GM23338 (cell line): ENCODE measurements around the gene PDE6H. TPM values are rescaled to one million over a fixed set of nuclear protein-coding genes. Genes with fewer than 3 reads are reported as not detected.

ENCODE experiments used
- ATAC-seq: fragments of 200-7000 bp; cut with Tn5 transposase; 3 replicates; pipeline ENCODE4 v1.9.1; 2020
- DNase-seq: peaks from one replicate; pipeline ENCODE4 v3.0.0-alpha.2; 2015; ENCODE audit warnings: low spot score
- H2AFZ ChIP-seq: fragments of 200-600 bp; sonication (generic); 2 replicates; pipeline ENCODE4 v1.8.0; 2016; ENCODE audit warnings: antibody characterized with exemption, mild to moderate bottlenecking, moderate library complexity
- H3F3A ChIP-seq: fragments of 200-600 bp; sonication (generic); replicated peaks from 2 replicates; pipeline ENCODE4 v1.8.0; 2017; ENCODE audit warnings: antibody characterized with exemption, mixed run types, low read depth
- H3K27ac ChIP-seq: fragments of 200-600 bp; sonication (generic); 2 replicates; pipeline ENCODE4 v1.6.1; 2016; ENCODE audit warnings: low read depth
- H3K27me3 ChIP-seq: fragments of 200-600 bp; sonication (generic); 2 replicates; pipeline ENCODE4 v1.8.0; 2016; ENCODE audit warnings: mild to moderate bottlenecking, mixed run types, moderate library complexity; ENCODE audit not compliant: insufficient read depth
- H3K36me3 ChIP-seq: fragments of 200-600 bp; sonication (generic); 2 replicates; pipeline ENCODE4 v1.8.0; 2016; ENCODE audit warnings: mild to moderate bottlenecking; ENCODE audit not compliant: insufficient read depth
- H3K4me1 ChIP-seq: fragments of 200-600 bp; sonication (generic); 2 replicates; pipeline ENCODE4 v1.8.0; 2016; ENCODE audit warnings: mild to moderate bottlenecking, moderate library complexity; ENCODE audit not compliant: insufficient read depth
- H3K4me2 ChIP-seq: fragments of 200-600 bp; sonication (generic); 2 replicates; pipeline ENCODE4 v1.7.1; 2017; ENCODE audit warnings: mixed run types
- H3K4me3 ChIP-seq: fragments of 200-600 bp; sonication (generic); 2 replicates; pipeline ENCODE4 v1.6.1; 2016; ENCODE audit warnings: mixed run types
- H3K79me2 ChIP-seq: fragments of 200-600 bp; sonication (generic); replicated peaks from 2 replicates; pipeline ENCODE4 v1.8.0; 2017; ENCODE audit warnings: mild to moderate bottlenecking; ENCODE audit not compliant: insufficient read depth
- H3K9me2 ChIP-seq: fragments of 200-600 bp; sonication (generic); 2 replicates; pipeline ENCODE4 v1.8.0; 2017; ENCODE audit not compliant: insufficient read depth
- H4K20me1 ChIP-seq: fragments of 200-600 bp; sonication (generic); replicated peaks from 2 replicates; pipeline ENCODE4 v1.8.0; 2017; ENCODE audit warnings: mild to moderate bottlenecking; ENCODE audit not compliant: insufficient read depth
- H3K27ac Mint-ChIP-seq: 2 replicates; pipeline ENCODE4 v1.8.0; 2020; ENCODE audit warnings: inconsistent platforms, mild to moderate bottlenecking, moderate library complexity, mixed read lengths
- H3K27me3 Mint-ChIP-seq: 3 replicates; pipeline ENCODE4 v1.8.0; 2022; ENCODE audit warnings: low read depth, mild to moderate bottlenecking, moderate library complexity, mixed read lengths, inconsistent platforms; ENCODE audit not compliant: insufficient read depth, poor library complexity
- H3K36me3 Mint-ChIP-seq: 3 replicates; pipeline ENCODE4 v1.8.0; 2021; ENCODE audit warnings: low read depth, mild to moderate bottlenecking, inconsistent platforms, moderate library complexity, mixed read lengths
- H3K4me1 Mint-ChIP-seq: 3 replicates; pipeline ENCODE4 v1.8.0; 2020; ENCODE audit warnings: mild to moderate bottlenecking, inconsistent platforms, mixed read lengths
- H3K4me3 Mint-ChIP-seq: 3 replicates; pipeline ENCODE4 v1.8.0; 2021; ENCODE audit warnings: moderate library complexity, mild to moderate bottlenecking, inconsistent platforms, mixed read lengths
- H3K9me3 Mint-ChIP-seq: 3 replicates; pipeline ENCODE4 v1.8.0; 2020; ENCODE audit warnings: moderate library complexity, mild to moderate bottlenecking, inconsistent platforms, mixed read lengths
- CREB1 ChIP-seq: fragments of 250-450 bp; sonication (Bioruptor Pico); IDR thresholded peaks from 2 replicates; pipeline ENCODE4 v1.5.0; 2020; ENCODE audit warnings: low read depth, mild to moderate bottlenecking, moderate library complexity
- CTCF ChIP-seq, 2 experiments: fragments of 200-600 bp in 1 of 2; sonication (generic) in 1 of 2; conservative IDR thresholded peaks; 2 replicates each; pipeline versions ENCODE4 v1.5.1 to v1.6.1; 2016 to 2017; ENCODE audit warnings: antibody characterized with exemption in 2 of 2, low read depth in 2 of 2, mild to moderate bottlenecking in 2 of 2, moderate library complexity in 1 of 2
- ETS1 ChIP-seq: IDR thresholded peaks from 2 replicates; pipeline ENCODE4 v1.6.1; 2016; ENCODE audit warnings: antibody characterized with exemption
- EZH2 ChIP-seq: fragments of 200-600 bp; sonication (generic); IDR thresholded peaks from one replicate; pipeline ENCODE4 v1.8.0; 2017; ENCODE audit warnings: antibody characterized with exemption, mild to moderate bottlenecking, low read depth; ENCODE audit not compliant: unreplicated experiment
- EZH2phosphoT487 ChIP-seq: fragments of 200-600 bp; sonication (generic); IDR thresholded peaks from one replicate; pipeline ENCODE4 v1.8.1; 2018; ENCODE audit warnings: antibody characterized with exemption; ENCODE audit not compliant: unreplicated experiment
- JUNB ChIP-seq: IDR thresholded peaks from one replicate; pipeline ENCODE4 v1.6.1; 2016; ENCODE audit warnings: antibody characterized with exemption; ENCODE audit not compliant: unreplicated experiment
- NANOG ChIP-seq: IDR thresholded peaks from 2 replicates; pipeline ENCODE4 v1.6.1; 2016; ENCODE audit warnings: antibody characterized with exemption, borderline replicate concordance
- POLR2AphosphoS5 ChIP-seq: IDR thresholded peaks from 2 replicates; pipeline ENCODE4 v1.6.1; 2016; ENCODE audit warnings: antibody characterized with exemption, low read depth
- REST ChIP-seq: IDR thresholded peaks from one replicate; pipeline ENCODE4 v1.6.1; 2018; ENCODE audit warnings: antibody characterized with exemption; ENCODE audit not compliant: unreplicated experiment
- STAT1 ChIP-seq: IDR thresholded peaks from one replicate; pipeline ENCODE4 v1.6.1; 2016; ENCODE audit warnings: antibody characterized with exemption; ENCODE audit not compliant: unreplicated experiment
- ZNF114 ChIP-seq: fragments of 250-450 bp; sonication (Bioruptor Pico); IDR thresholded peaks from 2 replicates; pipeline ENCODE4 v1.5.0; 2020; ENCODE audit warnings: mild to moderate bottlenecking, moderate library complexity
- ZNF331 ChIP-seq: fragments of 250-450 bp; sonication (Bioruptor Pico); IDR thresholded peaks from 2 replicates; pipeline ENCODE4 v1.5.0; 2020; ENCODE audit warnings: low read depth, mild to moderate bottlenecking, moderate library complexity
- ZNF462 ChIP-seq: fragments of 250-450 bp; sonication (Bioruptor Pico); IDR thresholded peaks from 2 replicates; pipeline ENCODE4 v1.5.0; 2020; ENCODE audit warnings: mild to moderate bottlenecking, moderate library complexity
- polyA plus RNA-seq: library from polyadenylated mRNA; unstranded; fragments of >200 nt; fragmentation: Nextera tagmentation; extraction: Ambion mirVana; gene quantifications from 2 replicates; pipeline ENCODE4 v1.2.1, GENCODE V29; 2016
- total RNA-seq: library from RNA; depleted of rRNA; stranded (reverse); fragments of >200 nt; shearing (Covaris generic); gene quantifications from 2 replicates; pipeline ENCODE4 v1.2.3, GENCODE V29; 2014

The PDE6H gene
- total and polyA plus RNA-seq, 2 experiments from 2014 or later: not detected

- no peak for TF ChIP-seq POLR2AphosphoS5
- TF ChIP-seq NANOG: no peak
- no peak for TF ChIP-seq EZH2phosphoT487
These were observed 42.3 kb downstream of the PDE6H start (continued) for GRCh38 chr12:15015121-15015520.

- no peak overlapping the region for H3K4me3 ChIP-seq
- no peaks in the 10 kb centered on the region for H3F3A ChIP-seq
- no peak overlapping the region for H3K27ac ChIP-seq
- no peak overlapping the region for H3K27ac Mint-ChIP-seq
- no peaks in the 10 kb centered on the region for H3K27me3 ChIP-seq
- no peaks in the 10 kb centered on the region for H3K79me2 ChIP-seq
- no peak overlapping the region for H3K4me2 ChIP-seq
- no peaks in the 10 kb centered on the region for H3K36me3 Mint-ChIP-seq
- H3K36me3 ChIP-seq: no peaks in the 10 kb centered on the region
- peaks cover 2% of the 10 kb centered on the region for H3K27me3 Mint-ChIP-seq
- no peaks in the 10 kb centered on the region for H3K9me2 ChIP-seq
- H3K4me1 Mint-ChIP-seq: peaks cover 7% of the 10 kb centered on the region; the same call in 2 of the 3 replicates
- H3K4me3 Mint-ChIP-seq: no peak overlapping the region
- H2AFZ ChIP-seq: peak overlapping the region; percentile 57; the same call in 1 of the 2 replicates
- no peaks in the 10 kb centered on the region for H4K20me1 ChIP-seq
- DNase-seq (no peak), ATAC-seq (no peak)
- H3K4me1 ChIP-seq: peaks cover 14% of the 10 kb centered on the region
- TF ChIP-seq CREB1 (CRISPR knock-in tag): no peak
- TF ChIP-seq EZH2phosphoT487: no peak
- no peak for TF ChIP-seq ETS1
- no peak for TF ChIP-seq JUNB
- no peak for TF ChIP-seq ZNF331 (CRISPR knock-in tag)
- TF ChIP-seq CTCF (conservative IDR thresholded peaks at IDR 0.05; ENCODE audit: low read depth in 2 of 2): no peak
- no peak for TF ChIP-seq NANOG
- TF ChIP-seq ZNF462: no peak
- no peak for TF ChIP-seq ZNF114
- TF ChIP-seq EZH2: no peak
- TF ChIP-seq REST: no peak
- no peak for TF ChIP-seq POLR2AphosphoS5
- no peak for TF ChIP-seq STAT1
- peaks cover 2% of the 10 kb centered on the region; the same call in 1 of the 3 replicates for H3K9me3 Mint-ChIP-seq
These were observed 47.3 kb downstream of the PDE6H start for GRCh38 chr12:15020156-15020555.
